GM18520 (cell line): Measurements from ENCODE around the gene FBF1.

Experiments
- ATAC-seq: cut with Tn5 transposase; IDR thresholded peaks from one replicate; pipeline ENCODE4 v1.9.1; 2021; ENCODE audit not compliant: unreplicated experiment

The FBF1 gene

GRCh38 chr17:75917917-75918445 is 22.9 kb downstream of the FBF1 start:
- no peak for ATAC-seq

DNA sequence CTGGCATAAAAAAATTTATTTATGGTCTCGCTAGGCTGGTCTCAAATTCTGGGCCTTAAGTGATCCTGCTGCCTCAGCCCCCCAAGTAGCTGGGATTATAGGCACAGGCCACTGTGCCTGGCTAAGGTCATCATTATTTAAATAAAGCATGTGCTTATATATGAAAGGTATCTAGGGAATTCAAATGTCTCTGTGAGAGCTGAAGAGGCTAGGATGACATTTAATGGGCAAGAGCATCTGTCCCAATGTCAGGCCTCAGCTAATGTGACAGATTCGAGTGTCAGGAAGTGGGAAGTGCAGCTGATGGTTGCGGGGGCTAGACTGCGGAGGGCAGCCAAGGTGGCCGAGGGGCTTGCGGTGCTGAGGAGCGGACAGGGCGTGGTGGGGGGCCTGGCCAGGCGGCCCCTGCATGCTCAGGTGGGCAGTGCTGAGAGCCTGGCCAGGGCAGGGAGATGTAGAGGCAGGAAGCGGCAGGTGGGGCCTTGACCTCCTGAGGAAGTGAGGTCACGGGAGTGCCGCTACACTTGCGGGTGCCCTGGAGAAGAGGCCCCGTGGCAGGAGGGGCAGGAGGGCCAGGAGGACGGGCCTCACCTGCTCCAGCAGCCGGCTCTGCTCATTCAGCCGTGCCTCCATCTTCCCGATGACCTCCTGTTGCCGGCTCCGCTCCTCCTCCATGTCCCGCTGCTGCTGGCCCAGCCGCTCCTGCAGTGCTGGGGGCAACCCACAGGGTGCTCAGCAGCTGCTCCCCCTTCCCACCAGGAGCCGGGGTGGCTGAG is 23.5 kb downstream of the FBF1 start:
- no peak for ATAC-seq

GRCh38 chr17:75915268-75915667 is 25.6 kb downstream of the FBF1 start:
- ATAC-seq, result no peak

GRCh38 chr17:75914643-75915267 is 26.1 kb downstream of the FBF1 start:
- no peak for ATAC-seq

DNA sequence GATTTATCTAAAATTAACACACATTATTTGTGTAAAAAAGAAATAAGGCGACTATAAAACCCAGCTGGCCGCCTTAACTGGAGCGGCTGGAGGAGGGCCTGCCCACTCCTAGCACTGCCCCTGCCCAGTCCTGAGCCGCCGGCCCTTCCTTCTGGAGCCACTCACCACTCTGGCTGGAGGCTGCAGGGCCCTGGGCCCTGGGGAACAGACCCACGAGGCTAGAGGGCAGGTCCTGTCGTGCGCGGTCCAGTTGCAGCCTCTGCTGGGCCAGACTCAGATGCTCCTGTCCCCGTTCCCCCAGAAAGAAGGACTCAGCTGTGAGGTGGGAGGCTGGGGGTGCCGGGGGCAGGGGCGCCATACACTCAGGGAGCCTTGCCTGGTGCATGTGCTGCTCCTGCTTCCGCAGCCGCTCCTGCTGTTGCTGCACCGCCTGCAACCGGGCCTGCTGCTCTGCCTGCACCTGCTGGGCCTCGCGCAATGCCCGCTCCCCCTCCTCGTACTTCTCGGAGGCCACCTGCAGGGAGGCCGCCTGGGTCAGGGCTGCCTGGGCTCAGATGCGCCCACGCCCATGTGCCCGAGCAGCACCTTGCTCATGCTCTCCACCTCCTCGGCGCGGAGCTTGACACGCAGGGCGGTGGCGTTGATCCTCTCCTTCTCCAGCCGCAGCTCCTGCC is 27.2 kb downstream of the FBF1 start:
- ATAC-seq, result no peak

- no peak for ATAC-seq
Observed at GRCh38 chr17:75910699-75911098, 30.1 kb downstream of the FBF1 start.

GRCh38 chr17:75909812-75910274 is 31.0 kb downstream of the FBF1 start:
- ATAC-seq, result no peak

- ATAC-seq, result no peak
Observed at GRCh38 chr17:75909051-75909811, 31.6 kb downstream of the FBF1 start.

GRCh38 chr17:75908201-75908600 is 32.6 kb downstream of the FBF1 start:
- no peak for ATAC-seq

DNA sequence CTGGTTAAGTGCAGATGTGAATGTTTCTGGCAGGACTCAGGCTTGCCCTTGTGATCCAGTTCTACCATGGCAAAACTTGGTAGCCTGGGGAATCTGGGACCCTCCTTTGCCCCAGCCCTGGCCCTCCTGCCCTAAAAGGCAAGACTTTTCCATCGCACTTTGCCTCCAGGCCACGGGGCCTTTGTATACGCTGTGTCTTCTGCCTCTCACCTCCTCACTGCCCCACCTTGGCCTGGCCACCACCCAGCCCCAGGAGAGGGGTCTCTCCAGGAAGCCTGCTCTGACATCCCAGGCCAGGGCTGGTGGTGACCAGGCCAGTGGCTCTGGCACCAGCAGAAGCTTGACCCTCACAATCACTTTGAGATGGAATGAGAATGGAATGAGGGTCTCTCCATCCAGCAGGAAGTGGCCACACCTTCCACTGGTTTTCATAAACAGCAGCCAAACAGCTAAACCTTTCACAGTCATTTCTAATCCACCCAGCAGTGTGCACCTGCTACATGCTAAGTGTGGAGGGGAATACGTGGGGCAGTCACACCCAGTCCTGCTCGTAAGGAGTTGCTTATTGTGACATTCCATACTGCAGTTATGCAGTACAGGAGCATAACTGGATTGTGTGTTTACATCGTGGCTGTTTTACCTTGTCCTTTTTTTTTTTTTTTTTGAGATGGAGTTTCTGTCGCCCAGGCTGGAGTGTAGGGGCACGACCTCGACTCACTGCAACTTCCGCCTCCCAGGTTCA is 34.5 kb downstream of the FBF1 start:
- ATAC-seq, result no peak

GRCh38 chr17:75904749-75905521 is 35.9 kb downstream of the FBF1 start, which contains the start of gene MRPL38:
MRPL38 (minus strand) TSS chr17:75904884; CDS start chr17:75904875, 9 bp downstream.
- ATAC-seq, result peak; percentile 94

GRCh38 chr17:75902406-75902805 is 38.4 kb downstream of the FBF1 start:
- no peak for ATAC-seq

GRCh38 chr17:75901727-75902126 is 39.1 kb downstream of the FBF1 start:
- no peak for ATAC-seq

DNA sequence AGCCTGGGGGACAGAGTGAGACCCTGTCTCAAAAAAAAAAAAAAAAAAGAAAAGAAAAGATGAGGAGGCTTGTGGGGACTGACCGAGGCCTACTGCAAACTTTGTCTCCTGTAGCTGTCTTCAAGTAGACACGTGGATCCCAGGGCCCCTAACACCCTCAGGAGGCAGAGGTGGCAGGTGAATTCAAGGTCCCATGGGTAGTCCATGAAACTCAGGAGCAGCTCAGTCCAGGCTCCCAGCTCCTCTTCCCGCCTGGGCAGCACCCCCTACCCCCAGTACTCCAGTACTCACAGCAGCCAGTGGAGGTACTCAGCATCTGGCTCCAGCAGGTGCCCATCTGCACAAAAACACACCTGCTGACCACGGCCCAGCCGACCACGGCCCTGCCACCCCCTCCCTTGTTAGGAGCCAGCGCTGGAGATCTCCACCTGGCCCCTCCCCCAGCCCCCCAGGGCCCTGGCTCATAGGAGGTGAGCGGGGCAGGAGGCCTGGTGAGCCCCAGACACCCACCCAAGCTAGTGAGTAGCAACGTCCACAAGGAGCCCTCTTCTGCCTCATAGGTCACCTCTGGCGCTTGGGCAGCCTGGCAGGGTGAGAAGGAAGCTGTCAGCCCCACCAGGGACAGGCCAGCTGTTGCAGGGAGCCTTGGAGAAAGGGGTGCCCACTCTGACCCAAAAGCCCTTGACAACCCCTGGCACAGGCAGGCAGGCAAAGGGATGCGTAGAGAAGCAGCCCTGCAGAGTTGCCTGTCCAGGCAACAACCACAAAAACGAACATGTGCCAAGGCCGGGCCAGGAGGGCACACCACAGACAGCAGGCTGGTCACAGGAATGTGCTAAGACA is 39.9 kb downstream of the FBF1 start:
- no peak for ATAC-seq

DNA sequence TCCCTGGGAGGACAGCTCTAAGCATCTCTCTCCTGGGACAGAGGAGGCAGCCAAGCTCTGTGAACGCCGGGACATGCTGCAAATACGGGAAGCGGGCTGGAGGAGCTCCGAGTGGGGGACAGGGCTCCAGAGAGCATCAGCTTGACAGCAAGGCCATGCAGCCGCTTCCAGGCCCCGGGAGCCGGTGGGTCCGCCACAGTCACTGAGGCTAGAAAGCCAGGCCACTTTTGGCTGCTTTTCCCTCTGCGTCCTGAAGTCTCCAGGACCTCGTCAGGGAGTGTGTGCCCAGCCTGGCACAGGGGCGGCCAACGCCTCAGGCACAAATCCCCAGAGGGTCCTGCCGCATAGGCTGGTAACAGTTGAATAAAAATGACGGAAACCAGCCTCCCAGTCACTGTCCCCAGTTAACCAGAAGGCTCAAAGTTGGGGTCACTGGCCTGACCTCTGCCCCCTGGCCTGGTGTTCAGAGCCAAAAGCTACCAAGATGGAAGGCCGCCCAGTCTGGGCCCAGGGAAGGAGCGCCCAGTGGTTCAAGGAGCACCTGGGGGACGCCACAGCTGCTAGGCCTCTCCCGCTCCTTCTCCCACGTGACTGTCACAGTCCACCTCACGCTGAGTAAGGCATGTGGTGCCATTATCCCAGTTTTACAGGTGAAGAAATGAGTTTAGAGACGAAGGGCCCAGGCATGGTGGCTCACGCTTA is 40.9 kb downstream of the FBF1 start:
- ATAC-seq, result no peak

GRCh38 chr17:75899353-75899752 is 41.5 kb downstream of the FBF1 start:
- no peak for ATAC-seq

DNA sequence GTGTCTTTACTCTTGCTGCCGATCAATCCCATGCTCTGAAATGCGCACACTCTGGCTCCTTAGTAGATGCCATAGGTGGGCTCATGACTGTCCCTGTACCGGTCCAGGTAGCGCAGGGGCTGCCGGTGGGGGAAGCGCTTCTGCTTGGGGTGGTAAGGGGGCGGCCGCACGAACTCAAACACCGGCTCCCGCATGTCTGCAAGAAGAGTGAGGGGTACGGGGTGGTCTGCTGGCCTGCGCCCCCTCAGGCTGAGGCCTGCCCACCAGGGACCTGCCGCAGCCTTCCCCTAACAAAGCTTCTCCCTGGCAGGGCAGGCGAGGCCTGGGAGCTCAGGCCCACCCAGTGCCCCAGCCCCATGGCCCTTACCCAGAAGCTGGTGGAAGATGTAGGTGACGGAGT is 42.1 kb downstream of the FBF1 start:
- no peak for ATAC-seq

DNA sequence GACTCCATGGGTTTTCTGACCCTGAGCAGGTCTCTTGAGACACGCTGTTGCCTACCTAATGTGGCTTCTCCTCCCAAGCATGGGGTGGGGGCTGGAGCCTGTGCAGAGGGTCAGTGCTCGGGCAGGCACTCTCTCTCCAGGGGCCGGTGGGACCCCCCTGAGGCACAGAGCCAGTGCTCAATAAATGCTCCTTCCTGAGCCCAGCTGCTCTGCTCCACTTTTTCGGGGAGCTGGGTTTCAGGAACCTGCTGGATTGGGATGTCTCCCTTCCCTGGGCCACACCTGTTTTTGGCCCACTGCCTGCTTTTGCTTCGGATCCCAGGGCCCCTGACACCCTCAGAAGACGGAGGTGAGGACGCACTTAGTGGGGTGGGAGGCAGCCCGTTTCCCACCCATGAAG is 42.8 kb downstream of the FBF1 start:
- ATAC-seq, result no peak
